Body of pancreas (tissue), 4 donors: Measurements from ENCODE around the gene IL12B.

Source experiments
- CTCF ChIP-seq, 7 experiments: fragments of 450-650 bp in 4 of 7; fragments of 200-600 bp in 3 of 7; sonication (generic) in 3 of 7; IDR thresholded peaks; one replicate each; pipeline ENCODE4 v1.5.1; 2016 to 2019; ENCODE audit warnings: antibody characterized with exemption in 7 of 7
- POLR2A ChIP-seq, 3 donors: fragments of 450-650 bp; IDR thresholded peaks; one replicate each; pipeline ENCODE4 v1.6.1; 2016; ENCODE audit warnings: antibody characterized with exemption in 3 of 3, mild to moderate bottlenecking in 2 of 3

- TF ChIP-seq CTCF (IDR thresholded peaks at IDR 0.05) (no peak), POLR2A (IDR thresholded peaks at IDR 0.05) (no peak)
Observed at GRCh38 chr5:159273923-159274322, 56.4 kb downstream of the IL12B start.
